ENCODE measurements around the gene PFDN4. TPM values are rescaled to one million over a fixed set of nuclear protein-coding genes. Genes with fewer than 3 reads are reported as not detected.

Gene PFDN4
- total and polyA plus RNA-seq, 2 of the 4 experiments (the other 2 are of a cell fraction) = 14.9 to 93.2 TPM

GRCh38 chr20:54207743-54208547 lies at the start of gene PFDN4 (continued):
- peak; percentile 63; the same call in 1 of the 2 replicates for TF ChIP-seq MAZ (IDR thresholded peaks at IDR 0.05; ENCODE audit: borderline replicate concordance, low read depth, low read length)
- no peak for TF ChIP-seq MAFK (IDR thresholded peaks at IDR 0.05; ENCODE audit: low read depth, low read length)
- no peak for TF ChIP-seq CEBPB (IDR thresholded peaks at IDR 0.05; ENCODE audit: low read depth, low read length)
- TF ChIP-seq CHD1 (IDR thresholded peaks at IDR 0.05; ENCODE audit: low read depth, low read length) = peak; percentile 98; the same call in 1 of the 2 replicates
- TF ChIP-seq RAD21 (IDR thresholded peaks at IDR 0.05; ENCODE audit: low read length) = peak; percentile 44
- TF ChIP-seq RFX5 (IDR thresholded peaks at IDR 0.05; ENCODE audit: low read depth, low read length) = no peak
- peak; percentile 50; the same call in 1 of the 2 replicates for TF ChIP-seq POLR2A (IDR thresholded peaks at IDR 0.05; ENCODE audit: low read depth, low read length)

- CTCF ChIA-PET = interaction anchor here (1.2 kb wide), 1 partner anchor 10 kb away, joined by 3 read pairs; no protein-coding TSS in a partner anchor
- Histone ChIP-seq H3K4me2 (ENCODE audit: low read depth, low read length) (no peak overlapping the region), H3K9me1 (ENCODE audit: insufficient read depth, low read length) (no peaks in the 10 kb centered on the region), H2AK5ac (ENCODE audit: low read depth, low read length) (no peak overlapping the region), H2BK5ac (ENCODE audit: low read depth, low read length, poor library complexity, severe bottlenecking) (no peak overlapping the region), H2AK9ac (replicated peaks; ENCODE audit: low read depth, low read length, poor library complexity) (no peak overlapping the region), H3K4me1 (ENCODE audit: control insufficient read depth, insufficient read depth, low read length) (no peaks in the 10 kb centered on the region), H2BK20ac (ENCODE audit: low read depth, low read length) (no peak overlapping the region), H3K18ac (ENCODE audit: low read depth, low read length) (no peak overlapping the region), H3K79me1 (ENCODE audit: low read depth in 1 of 2, low read length in 2 of 2) (no peaks in the 10 kb centered on the region), H4K20me1 (ENCODE audit: insufficient read depth, low read length) (no peaks in the 10 kb centered on the region), H3K27ac (ENCODE audit: insufficient read depth, low read length) (no peak overlapping the region), H3K4ac (ENCODE audit: low read depth, low read length) (no peak overlapping the region), H3K27me3 (ENCODE audit: control insufficient read depth, insufficient read depth, low read length) (peaks cover 29% of the 10 kb centered on the region), H3K9ac (ENCODE audit: low read depth, low read length) (no peak overlapping the region), H4K91ac (ENCODE audit: insufficient read depth, low read depth, low read length) (no peak overlapping the region), H2BK120ac (ENCODE audit: low read depth, low read length) (no peak overlapping the region), H3K4me3 (ENCODE audit: insufficient read depth, low read depth, low read length) (no peak overlapping the region), H3K14ac (replicated peaks; ENCODE audit: low read depth, low read length) (no peak overlapping the region), H3K23ac (ENCODE audit: low read depth, low read length) (no peak overlapping the region), H3K9me3 (ENCODE audit: control insufficient read depth, insufficient read depth, low read length) (no peaks in the 10 kb centered on the region), H2AFZ (replicated peaks; ENCODE audit: low read length, poor library complexity) (no peak overlapping the region), H4K8ac (ENCODE audit: low read depth in 2 of 2, low read length in 2 of 2) (no peak overlapping the region), H3K36me3 (ENCODE audit: control insufficient read depth, insufficient read depth, low read length) (no peaks in the 10 kb centered on the region), H3K56ac (ENCODE audit: extremely low read depth, insufficient read depth, low read length) (no peak overlapping the region), H4K5ac (ENCODE audit: low read depth, low read length) (no peak overlapping the region), H2BK15ac (ENCODE audit: low read depth, low read length) (no peak overlapping the region)
- BruUV-seq (replicated peaks) = no TSS peak
- POLR2A ChIA-PET (ENCODE audit: unreplicated experiment) = no interaction called here
- intact Hi-C loops (cut with micrococcal nuclease) = no loop called here
- in situ Hi-C loops (cut with MboI; ENCODE audit: low sequenced_read_pairs) = no loop called here
- WGBS, 2 experiments (ENCODE audit: extremely low coverage in 2 of 2, insufficient read length in 1 of 2) = no CpG with 5 or more reads among the region's 3 CpGs
- no peak for DNase-seq
- dilution Hi-C loops (cut with HindIII; ENCODE audit: low sequenced_read_pairs, unreplicated experiment) = no loop called here
- no peak for ATAC-seq (ENCODE audit: low read depth)
- TF ChIP-seq CEBPB (IDR thresholded peaks at IDR 0.05; ENCODE audit: low read depth, low read length) (no peak), CTCF (conservative IDR thresholded peaks at IDR 0.05; ENCODE audit: low read depth, low read length) (no peak), RAD21 (IDR thresholded peaks at IDR 0.05; ENCODE audit: low read length) (no peak), POLR2A (IDR thresholded peaks at IDR 0.05; ENCODE audit: low read depth, low read length) (no peak), USF2 (IDR thresholded peaks at IDR 0.05; ENCODE audit: low read depth, low read length) (no peak), FOS (IDR thresholded peaks at IDR 0.05; ENCODE audit: low read depth, low read length) (no peak), RFX5 (IDR thresholded peaks at IDR 0.05; ENCODE audit: low read depth, low read length) (no peak), MXI1 (IDR thresholded peaks at IDR 0.05; ENCODE audit: borderline replicate concordance, low read depth, low read length) (no peak), ELK1 (IDR thresholded peaks at IDR 0.05; ENCODE audit: borderline replicate concordance, low read depth, low read length) (no peak)
Observed at GRCh38 chr20:54158226-54158625, 49.7 kb upstream of the PFDN4 start.
